ENCODE results near the gene DNAJB13. TPM values are rescaled to one million over a fixed set of nuclear protein-coding genes. Genes with fewer than 3 reads are reported as not detected.

The DNAJB13 gene
- total RNA-seq, 6 experiments from 2014 or later = not detected

- H3K27ac ChIP-seq = no peak overlapping the region
- H3K27me3 ChIP-seq = no peaks in the 10 kb centered on the region
- H3K9me3 ChIP-seq = no peaks in the 10 kb centered on the region
- H3K36me3 ChIP-seq = no peaks in the 10 kb centered on the region
- peak in 1 of 3 donors; percentile 16 for DNase-seq
- intact Hi-C loops (cut with DNase I) = no loop called here
- TF ChIP-seq CTCF (IDR thresholded peaks at IDR 0.05) (no peak), POLR2A (IDR thresholded peaks at IDR 0.05) (no peak)
- 95% methylated on average over 10 of the region's 18 CpGs for WGBS (ENCODE audit: insufficient coverage, low coverage, low lambda C conversion rate, missing lambda C conversion rate)
- no peak for ATAC-seq
- no peaks in the 10 kb centered on the region for H3K4me1 ChIP-seq
- H3K4me3 ChIP-seq = no peak overlapping the region
Measured at GRCh38 chr11:73958521-73959141, 7.8 kb downstream of the DNAJB13 start.

GRCh38 chr11:73961321-73961720, 10.5 kb downstream of the DNAJB13 start:
- intact Hi-C loops (cut with DNase I) = no loop called here
- H3K4me1 ChIP-seq = no peaks in the 10 kb centered on the region
- H3K9me3 ChIP-seq = no peaks in the 10 kb centered on the region
- no CpG with 5 or more reads among the region's 4 CpGs for WGBS (ENCODE audit: insufficient coverage, low coverage, low lambda C conversion rate, missing lambda C conversion rate)
- DNase-seq = peak in 1 of 3 donors; percentile 22
- no peaks in the 10 kb centered on the region for H3K27me3 ChIP-seq
- ATAC-seq = no peak
- H3K36me3 ChIP-seq = no peaks in the 10 kb centered on the region
- H3K27ac ChIP-seq = no peak overlapping the region
- H3K4me3 ChIP-seq = no peak overlapping the region
- TF ChIP-seq CTCF (IDR thresholded peaks at IDR 0.05) = no peak
- no peak for TF ChIP-seq POLR2A (IDR thresholded peaks at IDR 0.05)

GRCh38 chr11:73962101-73962705, 11.4 kb downstream of the DNAJB13 start:
- no peak for TF ChIP-seq POLR2A (IDR thresholded peaks at IDR 0.05)
- no peak for TF ChIP-seq CTCF (IDR thresholded peaks at IDR 0.05)
- Histone ChIP-seq H3K36me3 (no peaks in the 10 kb centered on the region), H3K4me1 (no peaks in the 10 kb centered on the region), H3K9me3 (no peaks in the 10 kb centered on the region), H3K27me3 (no peaks in the 10 kb centered on the region), H3K27ac (no peak overlapping the region), H3K4me3 (no peak overlapping the region)
- 61% methylated on average over 6 of the region's 7 CpGs for WGBS (ENCODE audit: insufficient coverage, low coverage, low lambda C conversion rate, missing lambda C conversion rate)
- intact Hi-C loops (cut with DNase I) = no loop called here
- DNase-seq (peak in 1 of 3 donors; percentile 2), ATAC-seq (no peak)

- H3K36me3 ChIP-seq = no peaks in the 10 kb centered on the region
- no peaks in the 10 kb centered on the region for H3K4me1 ChIP-seq
- H3K4me3 ChIP-seq = no peak overlapping the region
- intact Hi-C loops (cut with DNase I) = no loop called here
- WGBS (ENCODE audit: insufficient coverage, low coverage, low lambda C conversion rate, missing lambda C conversion rate) = 63% methylated on average over 7 of the region's 8 CpGs
- no peaks in the 10 kb centered on the region for H3K27me3 ChIP-seq
- TF ChIP-seq POLR2A (IDR thresholded peaks at IDR 0.05) (no peak), CTCF (IDR thresholded peaks at IDR 0.05) (no peak)
- DNase-seq (peak in 1 of 3 donors; percentile 12), ATAC-seq (no peak)
- no peak overlapping the region for H3K27ac ChIP-seq
- H3K9me3 ChIP-seq = no peaks in the 10 kb centered on the region
Measured at GRCh38 chr11:73963861-73964260, 13.0 kb downstream of the DNAJB13 start.

Data from right lobe of liver (tissue), 6 donors.